Endothelial cell of umbilical vein (primary cell): ENCODE data around the gene SP2.

ENCODE experiments used
- CTCF ChIP-seq, 2 donors: IDR thresholded peaks; 1 replicate in 1 of 2; 2 replicates in 1 of 2; pipeline ENCODE4 v1.5.1; 2011; ENCODE audit warnings: low read length in 2 of 2, mild to moderate bottlenecking in 2 of 2, moderate library complexity in 2 of 2, control low read depth in 1 of 2, inconsistent platforms in 1 of 2, low read depth in 1 of 2; ENCODE audit not compliant: insufficient read depth in 1 of 2; ENCODE audit errors: extremely low read depth in 1 of 2
- POLR2AphosphoS5 ChIP-seq: IDR thresholded peaks from 2 replicates; pipeline ENCODE4 v1.6.1; 2012; ENCODE audit warnings: low read depth, mild to moderate bottlenecking, control low read depth, low read length, moderate library complexity; ENCODE audit not compliant: insufficient read depth

GRCh38 chr17:47967607-47968252 lies 71.7 kb downstream of the SP2 start:
- TF ChIP-seq CTCF (IDR thresholded peaks at IDR 0.05; ENCODE audit: extremely low read depth in 1 of 2, insufficient read depth in 1 of 2, low read depth in 1 of 2, low read length in 2 of 2) (no peak), POLR2AphosphoS5 (no peak)
